IMR-90 (cell line): ENCODE results near the gene KLHL8. TPM values are rescaled to one million over a fixed set of nuclear protein-coding genes. Genes with fewer than 3 reads are reported as not detected.

ENCODE experiments used
- ATAC-seq: fragments of 200-7000 bp; cut with Tn5 transposase; 2 replicates; pipeline ENCODE4 v1.9.1; 2020; ENCODE audit warnings: low read depth, mild to moderate bottlenecking, moderate library complexity
- BruUV-seq: library from RNA; stranded (reverse); fragments of 400-500 nt; replicated peaks from 2 replicates; lab custom pipeline; 2021; lab: Mats Ljungman, UMichigan
- CTCF ChIA-PET: fragments of 300-600 bp; formaldehyde crosslinking; extraction: SDS; loops from one replicate; lab custom pipeline; 2021; ENCODE audit warnings: antibody characterized with exemption; lab: Yijun Ruan, JAX
- POLR2A ChIA-PET: fragments of 300-600 bp; sonication (Branson Sonifier 250); formaldehyde crosslinking; loops from one replicate; lab custom pipeline; 2022; ENCODE audit warnings: antibody characterized with exemption; ENCODE audit not compliant: unreplicated experiment; lab: Charles Lee
- DNase-seq: peaks from one replicate; pipeline ENCODE4 v3.0.0; 2013
- H2AFZ ChIP-seq: replicated peaks from 2 replicates; pipeline ENCODE3; 2013; ENCODE audit warnings: low read length, mild to moderate bottlenecking; ENCODE audit not compliant: poor library complexity
- H2AK5ac ChIP-seq: 2 replicates; pipeline ENCODE4 v1.6.1; 2013; ENCODE audit warnings: low read depth, low read length, inconsistent platforms
- H2AK9ac ChIP-seq: replicated peaks from 2 replicates; pipeline ENCODE3; 2013; ENCODE audit warnings: mild to moderate bottlenecking, low read depth, low read length, moderate library complexity; ENCODE audit not compliant: poor library complexity
- H2BK120ac ChIP-seq: 2 replicates; pipeline ENCODE4 v1.6.1; 2013; ENCODE audit warnings: low read depth, low read length, inconsistent platforms
- H2BK15ac ChIP-seq: 3 replicates; pipeline ENCODE4 v1.6.1; 2013; ENCODE audit warnings: low read depth, low read length, inconsistent platforms
- H2BK20ac ChIP-seq: 2 replicates; pipeline ENCODE4 v1.6.1; 2013; ENCODE audit warnings: low read depth, mild to moderate bottlenecking, inconsistent platforms, low read length, moderate library complexity
- H2BK5ac ChIP-seq: 2 replicates; pipeline ENCODE4 v1.6.1; 2013; ENCODE audit warnings: mild to moderate bottlenecking, low read depth, low read length, inconsistent platforms; ENCODE audit not compliant: poor library complexity, severe bottlenecking
- H3K14ac ChIP-seq: replicated peaks from 2 replicates; pipeline ENCODE4 v1.6.1; 2013; ENCODE audit warnings: low read depth, low read length, inconsistent platforms
- H3K18ac ChIP-seq: 2 replicates; pipeline ENCODE4 v1.6.1; 2013; ENCODE audit warnings: low read depth, low read length, control low read depth
- H3K23ac ChIP-seq: 2 replicates; pipeline ENCODE4 v1.6.1; 2013; ENCODE audit warnings: low read depth, low read length, inconsistent platforms
- H3K27ac ChIP-seq: 2 replicates; pipeline ENCODE4 v1.5.1; 2013; ENCODE audit warnings: mild to moderate bottlenecking, control low read depth, low read length; ENCODE audit not compliant: insufficient read depth
- H3K27me3 ChIP-seq: 2 replicates; pipeline ENCODE4 v1.6.1; 2013; ENCODE audit warnings: low read length; ENCODE audit not compliant: control insufficient read depth, insufficient read depth
- H3K36me3 ChIP-seq: 2 replicates; pipeline ENCODE4 v1.6.1; 2013; ENCODE audit warnings: low read length, mixed read lengths; ENCODE audit not compliant: control insufficient read depth, insufficient read depth
- H3K4ac ChIP-seq: 2 replicates; pipeline ENCODE4 v1.6.1; 2013; ENCODE audit warnings: low read depth, low read length, inconsistent platforms
- H3K4me1 ChIP-seq: 2 replicates; pipeline ENCODE4 v1.6.1; 2013; ENCODE audit warnings: low read length, mixed read lengths; ENCODE audit not compliant: control insufficient read depth, insufficient read depth
- H3K4me2 ChIP-seq: 2 replicates; pipeline ENCODE4 v1.6.1; 2013; ENCODE audit warnings: low read depth, mild to moderate bottlenecking, control low read depth, low read length, moderate library complexity
- H3K4me3 ChIP-seq: 2 replicates; pipeline ENCODE4 v1.5.1; 2013; ENCODE audit warnings: low read depth, mild to moderate bottlenecking, control low read depth, low read length, moderate library complexity; ENCODE audit not compliant: insufficient read depth
- H3K56ac ChIP-seq: 2 replicates; pipeline ENCODE4 v1.6.1; 2013; ENCODE audit warnings: low read length, inconsistent platforms; ENCODE audit not compliant: insufficient read depth; ENCODE audit errors: extremely low read depth
- H3K79me1 ChIP-seq, 2 experiments: 2 replicates each; pipeline ENCODE4 v1.6.1; 2013; ENCODE audit warnings: low read length in 2 of 2, inconsistent platforms in 1 of 2, low read depth in 1 of 2
- H3K9ac ChIP-seq: 2 replicates; pipeline ENCODE4 v1.6.1; 2013; ENCODE audit warnings: low read depth, low read length, control low read depth
- H3K9me1 ChIP-seq: 2 replicates; pipeline ENCODE4 v1.6.1; 2013; ENCODE audit warnings: low read length, inconsistent platforms; ENCODE audit not compliant: insufficient read depth
- H3K9me3 ChIP-seq: 2 replicates; pipeline ENCODE4 v1.6.1; 2013; ENCODE audit warnings: low read length; ENCODE audit not compliant: control insufficient read depth, insufficient read depth
- H4K20me1 ChIP-seq: 2 replicates; pipeline ENCODE4 v1.6.1; 2013; ENCODE audit warnings: low read length, inconsistent platforms; ENCODE audit not compliant: insufficient read depth
- H4K5ac ChIP-seq: 2 replicates; pipeline ENCODE4 v1.6.1; 2013; ENCODE audit warnings: mild to moderate bottlenecking, low read depth, low read length, control low read depth
- H4K8ac ChIP-seq, 2 experiments: 2 replicates each; pipeline ENCODE4 v1.6.1; 2013; ENCODE audit warnings: low read depth in 2 of 2, low read length in 2 of 2, control low read depth in 1 of 2, inconsistent platforms in 1 of 2
- H4K91ac ChIP-seq: 2 replicates; pipeline ENCODE4 v1.6.1; 2013; ENCODE audit warnings: low read depth, low read length, inconsistent platforms; ENCODE audit not compliant: insufficient read depth
- BHLHE40 ChIP-seq: fragments of 150-350 bp; IDR thresholded peaks from 2 replicates; pipeline ENCODE4 v1.6.1; 2016; ENCODE audit warnings: mild to moderate bottlenecking, low read depth, low read length
- CEBPB ChIP-seq: IDR thresholded peaks from 2 replicates; pipeline ENCODE4 v1.6.1; 2012; ENCODE audit warnings: low read depth, low read length, improper control_type of control experiment
- MAFK ChIP-seq: IDR thresholded peaks from 2 replicates; pipeline ENCODE4 v1.6.1; 2012; ENCODE audit warnings: low read depth, low read length, improper control_type of control experiment
- MAZ ChIP-seq: IDR thresholded peaks from 2 replicates; pipeline ENCODE4 v1.6.1; 2012; ENCODE audit warnings: low read depth, mild to moderate bottlenecking, low read length, improper control_type of control experiment, moderate library complexity, borderline replicate concordance
- MXI1 ChIP-seq: IDR thresholded peaks from 2 replicates; pipeline ENCODE4 v1.6.1; 2012; ENCODE audit warnings: low read depth, mild to moderate bottlenecking, low read length, moderate library complexity, borderline replicate concordance
- RCOR1 ChIP-seq: IDR thresholded peaks from 2 replicates; pipeline ENCODE4 v1.6.1; 2012; ENCODE audit warnings: mild to moderate bottlenecking, low read length, improper control_type of control experiment; ENCODE audit not compliant: insufficient replicate concordance
- SMC3 ChIP-seq: fragments of 150-350 bp; IDR thresholded peaks from 2 replicates; pipeline ENCODE4 v1.6.1; 2016; ENCODE audit warnings: low read depth, mild to moderate bottlenecking, antibody characterized with exemption, low read length, moderate library complexity
- WGBS, 2 experiments: methylation state at CpG; one replicate each; pipeline versions ENCODE4 v1.1.5 to v1.1.7; 2013; ENCODE audit warnings: missing lambda C conversion rate in 2 of 2; ENCODE audit not compliant: insufficient read length in 1 of 2; ENCODE audit errors: extremely low coverage in 2 of 2; 5-methylcytosine and 5-hydroxymethylcytosine counted together
- dilution Hi-C: fragments of 300-500 bp; cut with HindIII; formaldehyde crosslinking; loops from one replicate; pipeline ENCODE4 v1.14.3; 2018; ENCODE audit warnings: low sequenced_read_pairs; ENCODE audit not compliant: unreplicated experiment
- in situ Hi-C: fragments of 300-500 bp; cut with MboI; formaldehyde crosslinking; loops from 3 replicates; pipeline ENCODE4 v1.14.3; 2019; ENCODE audit warnings: low sequenced_read_pairs, inconsistent platforms, mixed read lengths
- intact Hi-C: fragments of 100-400 bp; cut with micrococcal nuclease; formaldehyde crosslinking; loops from 2 replicates; pipeline ENCODE4 v1.10.0; 2022
- polyA plus RNA-seq, 3 experiments: library from polyadenylated mRNA; depleted of rRNA; stranded (reverse); fragments of >200 nt; gene quantifications; 2 replicates each; pipeline ENCODE4 v1.2.3, GENCODE V29; 2012; ENCODE audit warnings: low replicate concordance in 1 of 3
- total RNA-seq: library from RNA; depleted of rRNA; stranded (reverse); fragments of >200 nt; gene quantifications from 2 replicates; pipeline ENCODE4 v1.2.3, GENCODE V29; 2012
- TF ChIP-seq, protein P1 (sequence below): conservative IDR thresholded peaks from 2 replicates; pipeline ENCODE4 v1.5.1; 2012; ENCODE audit warnings: mild to moderate bottlenecking, low read depth, low read length, improper control_type of control experiment
- TF ChIP-seq, protein P2 (sequence below): fragments of 150-350 bp; IDR thresholded peaks from 2 replicates; pipeline ENCODE4 v1.6.1; 2017; ENCODE audit warnings: mild to moderate bottlenecking, antibody characterized with exemption, low read length, low read depth

The KLHL8 gene
- total and polyA plus RNA-seq, 2 of the 4 experiments (the other 2 are of a cell fraction), result 3.1 to 9.5 TPM

DNA sequence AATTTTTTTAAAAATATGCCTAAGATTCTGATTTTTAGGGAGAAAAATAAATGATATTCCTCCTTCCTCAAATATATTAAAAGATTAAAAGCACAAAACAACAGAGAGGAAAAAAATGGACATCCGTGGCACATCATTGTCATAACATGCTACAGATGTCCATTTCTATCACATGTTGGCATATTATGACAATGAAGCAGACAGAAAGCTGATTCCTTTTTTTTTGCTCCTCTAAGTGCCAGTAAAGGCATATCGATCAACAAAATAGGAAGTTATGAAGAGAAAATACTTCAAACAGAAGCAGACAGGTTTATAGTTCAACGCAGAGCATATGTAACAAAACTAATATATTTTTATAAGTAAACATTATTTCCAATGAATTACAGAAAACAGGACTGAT, 11.2 kb downstream of the KLHL8 start:
- Histone ChIP-seq H4K8ac (no peak overlapping the region), H3K23ac (no peak overlapping the region), H2AFZ (no peak overlapping the region), H3K27ac (no peak overlapping the region), H2BK5ac (no peak overlapping the region), H2BK15ac (no peak overlapping the region), H3K4me1 (peaks cover 7% of the 10 kb centered on the region), H2AK9ac (no peak overlapping the region), H3K4me2 (no peak overlapping the region), H2AK5ac (no peak overlapping the region), H3K9me1 (peaks cover 4% of the 10 kb centered on the region; the same call in 1 of the 2 replicates), H4K20me1 (no peaks in the 10 kb centered on the region; the same call in 1 of the 2 replicates), H4K91ac (no peak overlapping the region), H2BK20ac (no peak overlapping the region), H3K36me3 (no peaks in the 10 kb centered on the region), H3K56ac (no peak overlapping the region), H3K27me3 (no peaks in the 10 kb centered on the region), H3K9ac (no peak overlapping the region), H4K5ac (no peak overlapping the region), H3K9me3 (no peaks in the 10 kb centered on the region), H3K14ac (no peak overlapping the region), H2BK120ac (no peak overlapping the region), H3K4ac (no peak overlapping the region), H3K79me1 (peaks cover 32 to 36% of the 10 kb centered on the region in 2 experiments), H3K18ac (no peak overlapping the region), H3K4me3 (no peak overlapping the region)
- TF ChIP-seq, protein P1, sequence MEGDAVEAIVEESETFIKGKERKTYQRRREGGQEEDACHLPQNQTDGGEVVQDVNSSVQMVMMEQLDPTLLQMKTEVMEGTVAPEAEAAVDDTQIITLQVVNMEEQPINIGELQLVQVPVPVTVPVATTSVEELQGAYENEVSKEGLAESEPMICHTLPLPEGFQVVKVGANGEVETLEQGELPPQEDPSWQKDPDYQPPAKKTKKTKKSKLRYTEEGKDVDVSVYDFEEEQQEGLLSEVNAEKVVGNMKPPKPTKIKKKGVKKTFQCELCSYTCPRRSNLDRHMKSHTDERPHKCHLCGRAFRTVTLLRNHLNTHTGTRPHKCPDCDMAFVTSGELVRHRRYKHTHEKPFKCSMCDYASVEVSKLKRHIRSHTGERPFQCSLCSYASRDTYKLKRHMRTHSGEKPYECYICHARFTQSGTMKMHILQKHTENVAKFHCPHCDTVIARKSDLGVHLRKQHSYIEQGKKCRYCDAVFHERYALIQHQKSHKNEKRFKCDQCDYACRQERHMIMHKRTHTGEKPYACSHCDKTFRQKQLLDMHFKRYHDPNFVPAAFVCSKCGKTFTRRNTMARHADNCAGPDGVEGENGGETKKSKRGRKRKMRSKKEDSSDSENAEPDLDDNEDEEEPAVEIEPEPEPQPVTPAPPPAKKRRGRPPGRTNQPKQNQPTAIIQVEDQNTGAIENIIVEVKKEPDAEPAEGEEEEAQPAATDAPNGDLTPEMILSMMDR, result no peak
- TF ChIP-seq RCOR1 (no peak), SMC3 (no peak), BHLHE40 (no peak), MXI1 (no peak), CEBPB (no peak), MAZ (no peak), MAFK (no peak)
- TF ChIP-seq, protein P2, sequence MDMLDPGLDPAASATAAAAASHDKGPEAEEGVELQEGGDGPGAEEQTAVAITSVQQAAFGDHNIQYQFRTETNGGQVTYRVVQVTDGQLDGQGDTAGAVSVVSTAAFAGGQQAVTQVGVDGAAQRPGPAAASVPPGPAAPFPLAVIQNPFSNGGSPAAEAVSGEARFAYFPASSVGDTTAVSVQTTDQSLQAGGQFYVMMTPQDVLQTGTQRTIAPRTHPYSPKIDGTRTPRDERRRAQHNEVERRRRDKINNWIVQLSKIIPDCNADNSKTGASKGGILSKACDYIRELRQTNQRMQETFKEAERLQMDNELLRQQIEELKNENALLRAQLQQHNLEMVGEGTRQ, result no peak
- in situ Hi-C loops (no loop called here), dilution Hi-C loops (no loop called here), intact Hi-C loops (no loop called here)
- ATAC-seq (no peak), DNase-seq (no peak)
- ChIA-PET CTCF (no interaction called here), POLR2A (no interaction called here)
- BruUV-seq, result no TSS peak
- no CpG with 5 or more reads among the region's 3 CpGs for WGBS, 2 experiments
